Measurements from ENCODE around the gene PDZD4. TPM values are rescaled to one million over a fixed set of nuclear protein-coding genes. Genes with fewer than 3 reads are reported as not detected.
A peak's percentile ranks its signal among the peaks of the same experiment; 100 is the strongest.

The PDZD4 gene
- total RNA-seq, 1 donor from 2014 or later = 2.6 TPM

- no peak for ATAC-seq
These were observed 23.0 kb upstream of the PDZD4 start for GRCh38 chrX:153853180-153853901.

GRCh38 chrX:153851981-153852380, 21.6 kb upstream of the PDZD4 start:
- intact Hi-C loops (cut with micrococcal nuclease) = no loop called here
- DNase-seq (no peak), ATAC-seq (no peak)

More at GRCh38 chrX:153853180-153853901, 23.0 kb upstream of the PDZD4 start:
- DNase-seq = no peak
- intact Hi-C loops (cut with micrococcal nuclease) = no loop called here

- ATAC-seq = no peak
- DNase-seq = no peak
- intact Hi-C loops (cut with micrococcal nuclease) = no loop called here
These were observed 18.0 kb upstream of the PDZD4 start for GRCh38 chrX:153848325-153848724.

- DNase-seq (no peak), ATAC-seq (no peak)
- intact Hi-C loops (cut with micrococcal nuclease) = no loop called here
These were observed 15.5 kb upstream of the PDZD4 start for GRCh38 chrX:153845842-153846241.

GRCh38 chrX:153845195-153845594, 14.9 kb upstream of the PDZD4 start:
- no peak for DNase-seq
- ATAC-seq = no peak
- intact Hi-C loops (cut with micrococcal nuclease) = no loop called here

- ATAC-seq = no peak
- intact Hi-C loops (cut with micrococcal nuclease) = no loop called here
These were observed 14.3 kb upstream of the PDZD4 start for GRCh38 chrX:153844509-153845082.

GRCh38 chrX:153836921-153837320, 6.6 kb upstream of the PDZD4 start:
- intact Hi-C loops (cut with micrococcal nuclease) = no loop called here
- ATAC-seq = no peak
- no peak for DNase-seq

More at GRCh38 chrX:153844509-153845082, 14.3 kb upstream of the PDZD4 start:
- no peak for DNase-seq

GRCh38 chrX:153832728-153833127, 2.4 kb upstream of the PDZD4 start:
- ATAC-seq (no peak), DNase-seq (no peak)
- intact Hi-C loops (cut with micrococcal nuclease) = no loop called here

GRCh38 chrX:153831429-153832150, 1.2 kb upstream of the PDZD4 start:
- intact Hi-C loops (cut with micrococcal nuclease) = no loop called here
- no peak for DNase-seq
- no peak for ATAC-seq

GRCh38 chrX:153830640-153831428, 490 bp upstream of the PDZD4 start:
- intact Hi-C loops (cut with micrococcal nuclease) = no loop called here
- DNase-seq (no peak), ATAC-seq (no peak)

GRCh38 chrX:153829549-153829798, 870 bp downstream of the PDZD4 start:
- peak; percentile 20 for ATAC-seq
- intact Hi-C loops (cut with micrococcal nuclease) = no loop called here
- no peak for DNase-seq

- DNase-seq (no peak), ATAC-seq (peak; percentile 40)
- intact Hi-C loops (cut with micrococcal nuclease) = no loop called here
These were observed 1.4 kb downstream of the PDZD4 start for GRCh38 chrX:153828723-153829548.

- intact Hi-C loops (cut with micrococcal nuclease) = no loop called here
- ATAC-seq (no peak), DNase-seq (no peak)
These were observed 2.0 kb downstream of the PDZD4 start for GRCh38 chrX:153828308-153828707.

- DNase-seq = no peak
- no peak for ATAC-seq
- intact Hi-C loops (cut with micrococcal nuclease) = no loop called here
These were observed 2.4 kb downstream of the PDZD4 start for GRCh38 chrX:153827903-153828302.

GRCh38 chrX:153827016-153827415, 3.3 kb downstream of the PDZD4 start:
- DNase-seq (no peak), ATAC-seq (no peak)
- intact Hi-C loops (cut with micrococcal nuclease) = no loop called here

GRCh38 chrX:153825042-153825441, 5.3 kb downstream of the PDZD4 start:
- intact Hi-C loops (cut with micrococcal nuclease) = no loop called here
- DNase-seq = no peak
- no peak for ATAC-seq

- no peak for DNase-seq
- intact Hi-C loops (cut with micrococcal nuclease) = no loop called here
- no peak for ATAC-seq
These were observed 6.0 kb downstream of the PDZD4 start for GRCh38 chrX:153824348-153824747.

GRCh38 chrX:153821066-153821465, 9.3 kb downstream of the PDZD4 start:
- ATAC-seq (no peak), DNase-seq (no peak)
- intact Hi-C loops (cut with micrococcal nuclease) = no loop called here

GRCh38 chrX:153820601-153821000, 9.7 kb downstream of the PDZD4 start:
- intact Hi-C loops (cut with micrococcal nuclease) = no loop called here
- ATAC-seq (no peak), DNase-seq (no peak)
